HL-60/S4 (cell line): ENCODE results near the gene FUT8.
"Not testable (repeated sequence)": the region's sequence is repeated elsewhere in the genome, so short reads cannot be mapped to it uniquely, and the experiment has no call there.

Source experiments
- in situ Hi-C: fragments of 300-500 bp; cut with MboI; formaldehyde crosslinking; loops from 2 replicates; pipeline ENCODE4 v1.14.3; 2022; ENCODE audit warnings: low sequenced_read_pairs

FUT8 gene

DNA sequence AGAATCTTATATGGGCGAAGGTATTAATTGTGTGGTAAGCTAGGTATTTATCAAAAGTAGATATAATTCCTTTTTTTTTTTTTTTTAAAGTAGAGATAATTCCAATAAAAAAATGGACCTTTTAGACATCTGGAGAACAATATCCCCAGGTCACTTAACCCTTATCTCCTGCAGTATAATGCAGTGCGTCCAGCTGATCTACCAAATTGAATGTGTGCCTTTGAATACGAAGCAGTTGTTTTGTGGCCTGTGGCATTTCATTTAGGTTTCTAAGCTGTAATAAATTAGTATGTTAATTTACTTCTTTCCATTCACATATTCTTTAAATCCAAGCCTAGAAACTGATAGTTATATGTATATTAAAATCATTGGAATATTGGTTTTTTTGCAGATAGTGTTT, 3.1 kb downstream of the FUT8 start:
- in situ Hi-C loops: no loop called here

DNA sequence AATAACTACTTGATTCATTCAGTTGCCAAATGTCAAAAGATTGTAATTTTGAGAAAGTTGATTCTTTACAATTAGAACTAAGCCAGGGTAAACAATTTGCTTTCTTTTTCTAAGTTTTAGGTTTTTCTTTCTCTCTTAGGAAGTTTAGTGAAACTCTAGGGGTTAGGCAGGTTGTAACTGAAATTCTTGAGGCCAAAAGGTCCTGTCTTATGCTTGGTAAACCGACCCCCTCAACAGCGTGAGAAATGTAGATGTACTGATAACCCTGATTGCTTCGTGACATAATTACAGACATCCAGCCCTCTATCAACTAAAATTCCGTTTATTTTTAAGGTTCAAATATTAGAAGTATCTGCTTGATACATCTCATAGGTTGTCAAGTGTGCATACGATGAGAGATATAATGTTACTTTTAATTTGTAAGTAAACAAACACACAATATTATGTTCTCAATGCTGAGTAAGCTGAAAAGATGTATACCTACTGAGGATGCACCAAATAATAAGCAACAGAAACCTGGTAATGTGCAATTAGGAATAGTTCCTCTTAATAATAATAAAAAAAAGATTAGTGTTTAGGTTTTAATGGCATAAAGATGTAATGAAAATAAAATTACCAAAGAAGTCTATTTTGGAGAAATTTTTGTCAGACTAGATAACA, 7.2 kb downstream of the FUT8 start:
- in situ Hi-C loops: no loop called here

DNA sequence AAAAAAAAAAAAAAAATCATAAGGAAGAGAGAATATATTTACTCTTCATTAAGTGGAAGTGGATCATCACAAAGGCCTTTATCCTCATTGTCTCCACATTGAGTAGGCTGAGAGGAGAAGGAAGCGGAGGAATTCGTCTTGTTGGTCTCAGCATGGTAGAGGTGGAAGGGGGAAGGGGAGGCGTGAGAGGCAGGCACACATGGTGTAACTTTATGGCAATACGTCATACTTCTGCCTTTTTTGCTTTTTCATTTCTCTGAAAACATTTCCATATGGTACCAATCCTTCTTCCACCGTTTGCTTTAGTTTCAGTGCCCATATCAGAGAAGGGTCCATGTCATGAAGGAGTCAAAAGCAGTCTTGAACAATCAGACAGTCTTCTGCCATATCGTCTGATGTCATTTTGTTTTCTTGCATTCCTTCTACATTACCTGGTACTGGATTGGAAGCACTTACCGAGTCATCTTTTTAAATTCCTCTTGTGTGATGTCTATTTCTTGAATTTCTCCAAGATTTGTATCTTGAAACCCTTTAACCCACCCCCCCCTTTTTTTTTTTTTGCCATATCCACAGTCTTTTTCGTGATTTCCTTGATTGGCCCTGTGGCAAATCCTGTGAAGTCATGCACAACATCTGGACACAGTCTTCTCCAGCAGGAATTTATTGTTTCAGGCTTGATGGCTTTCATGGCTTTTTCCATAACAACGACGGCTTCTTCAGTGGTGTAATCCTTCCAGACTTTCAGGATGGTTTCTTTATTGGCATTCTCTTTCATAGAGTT, 8.9 kb downstream of the FUT8 start:
- in situ Hi-C loops: no loop called here

DNA sequence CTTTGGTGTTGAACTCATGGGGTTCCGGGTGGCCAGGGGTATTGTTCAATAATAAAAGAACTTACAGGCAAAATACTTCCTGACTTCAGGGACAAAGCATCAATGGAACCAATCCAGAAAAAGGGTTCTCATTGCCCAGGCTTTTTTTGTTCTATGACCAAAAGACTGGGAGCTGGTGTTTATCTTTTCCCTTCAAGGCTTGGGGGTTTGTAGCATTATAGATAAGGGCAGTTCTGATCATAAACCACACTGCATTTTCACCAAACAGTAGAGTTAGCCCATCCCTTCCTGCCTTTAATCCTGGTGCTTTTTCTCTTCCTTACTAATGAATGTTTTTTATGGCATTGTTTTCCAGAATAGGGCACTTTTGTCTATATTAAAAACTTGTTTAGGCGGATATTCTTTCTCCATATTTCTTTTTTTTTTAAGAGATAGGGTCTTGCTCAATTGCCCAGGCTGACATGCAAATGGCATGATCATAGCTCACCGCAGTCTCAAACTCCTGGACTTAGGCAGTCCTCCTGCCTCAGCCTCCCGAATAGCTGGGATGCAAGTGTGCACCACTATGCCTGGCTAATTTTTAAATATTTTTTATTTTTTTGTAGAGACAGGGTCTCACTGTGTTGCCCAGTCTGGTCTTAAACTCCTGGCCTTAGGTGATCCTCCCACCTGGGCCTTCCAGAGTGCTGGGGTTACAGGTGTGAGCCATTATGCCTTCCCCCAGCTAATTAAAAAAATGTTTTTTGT, 9.7 kb downstream of the FUT8 start:
- in situ Hi-C loops: no loop called here

DNA sequence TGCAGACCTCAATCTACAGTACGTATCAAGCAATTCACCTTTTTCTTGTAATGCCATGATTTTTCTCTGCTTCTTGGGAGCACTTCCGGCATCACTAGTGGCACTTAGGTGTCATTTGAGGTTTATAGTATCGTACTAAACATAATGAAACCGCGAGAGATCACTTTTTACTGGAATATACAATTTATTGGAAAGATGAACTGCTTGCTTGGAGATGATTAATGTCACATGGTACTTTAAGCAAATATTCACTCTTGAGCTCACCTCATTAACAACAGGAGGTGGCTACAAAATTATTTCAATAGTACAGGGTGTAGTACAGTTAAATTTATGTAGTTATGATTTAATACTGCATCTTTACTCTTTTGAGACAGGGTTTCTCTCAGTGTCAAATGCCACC, 11.5 kb downstream of the FUT8 start:
- in situ Hi-C loops: no loop called here

DNA sequence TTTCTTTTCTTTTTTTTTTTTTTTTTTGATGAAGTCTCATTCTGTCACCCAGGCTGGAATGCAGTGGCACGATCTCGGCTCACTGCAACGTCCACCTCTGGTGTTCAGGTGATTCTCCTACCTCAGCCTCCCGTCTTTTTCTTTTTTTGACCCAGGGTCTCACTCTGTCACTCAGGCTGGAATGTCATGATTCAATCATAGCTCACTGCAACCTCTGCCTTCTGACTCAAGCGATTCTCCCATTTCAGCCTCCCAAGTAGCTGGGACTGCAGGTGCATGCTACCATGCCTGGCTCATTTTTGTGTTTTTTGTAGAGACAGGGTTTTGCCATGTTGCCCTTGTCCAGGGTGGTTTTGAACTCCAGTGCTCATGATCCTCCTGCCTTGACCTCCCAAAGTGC, 12.0 kb downstream of the FUT8 start:
- in situ Hi-C loops: no loop called here

DNA sequence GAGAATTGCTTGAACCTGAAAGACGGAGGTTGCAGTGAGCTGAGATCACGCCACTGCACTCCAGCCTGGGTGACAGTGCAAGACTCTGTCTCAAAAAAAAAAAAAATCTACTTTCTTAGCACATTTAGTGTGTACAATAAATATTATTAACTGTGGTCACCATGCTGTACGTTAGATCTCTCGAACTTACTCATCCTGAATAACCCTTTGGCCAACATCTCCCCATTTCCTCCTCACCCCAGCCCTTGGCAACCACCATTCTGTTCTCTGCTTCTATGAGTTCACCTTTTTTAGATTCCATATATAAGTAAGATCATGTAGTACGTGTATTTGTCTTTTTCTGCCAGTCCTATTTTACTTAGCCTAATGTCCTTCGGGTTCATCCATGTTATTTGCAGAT, 13.4 kb downstream of the FUT8 start:
- in situ Hi-C loops: no loop called here

DNA sequence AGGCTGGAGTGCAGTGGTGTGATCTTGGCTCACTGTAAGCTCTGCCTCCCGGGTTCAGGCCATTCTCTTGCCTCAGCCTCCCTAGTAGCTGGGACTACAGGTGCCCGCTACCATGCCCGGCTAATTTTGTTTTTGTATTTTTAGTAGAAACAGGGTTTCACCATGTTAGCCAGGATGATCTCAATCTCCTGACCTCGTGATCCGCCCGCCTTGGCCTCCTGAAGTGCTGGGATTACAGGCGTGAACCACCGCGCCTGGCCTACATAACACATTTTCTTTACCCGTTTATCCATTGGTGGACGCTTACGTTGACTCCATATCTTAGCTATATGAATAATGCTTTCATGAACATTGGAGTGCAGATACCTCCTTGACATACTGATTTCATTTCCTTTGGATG, 14.4 kb downstream of the FUT8 start:
- in situ Hi-C loops: not testable (repeated sequence)

DNA sequence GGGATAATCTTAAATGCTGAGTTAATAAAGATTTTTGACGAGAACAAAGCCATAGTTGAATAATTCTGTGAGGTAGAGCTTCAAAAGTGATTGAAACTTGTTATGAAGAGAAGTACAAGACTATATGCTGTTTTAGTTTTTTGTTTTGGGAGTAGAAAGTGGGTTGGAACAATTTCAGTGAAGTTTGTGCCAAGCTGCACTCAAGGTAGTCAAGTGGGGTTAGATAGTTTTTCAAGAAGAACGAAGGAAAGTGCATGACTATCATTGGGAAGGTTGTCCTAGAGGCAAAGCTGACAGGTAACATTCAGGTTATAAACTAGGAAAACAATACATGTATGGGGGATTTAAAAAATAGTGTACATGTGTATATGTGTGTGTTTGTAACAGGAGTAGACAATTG, 16.2 kb downstream of the FUT8 start:
- in situ Hi-C loops: no loop called here

DNA sequence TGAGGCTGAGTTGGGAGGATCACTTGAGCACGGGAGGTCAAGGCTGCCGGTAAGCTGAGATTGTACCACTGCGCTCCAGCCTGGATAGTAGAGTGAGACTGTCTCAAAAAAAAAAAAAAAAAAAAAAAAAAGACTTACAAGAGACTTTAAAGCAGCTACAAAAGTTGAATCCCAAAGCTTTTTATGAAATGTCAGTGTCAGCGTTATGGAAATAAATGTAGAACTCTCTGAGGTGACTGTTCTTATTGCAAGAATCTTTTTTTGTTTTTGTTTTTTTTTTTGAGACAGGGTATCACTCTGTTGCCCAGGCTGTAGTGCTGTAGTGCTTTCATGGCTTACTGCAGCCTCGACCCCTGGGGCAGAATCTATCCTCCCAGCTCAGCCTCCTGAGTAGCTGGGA, 17.2 kb downstream of the FUT8 start:
- in situ Hi-C loops: no loop called here

DNA sequence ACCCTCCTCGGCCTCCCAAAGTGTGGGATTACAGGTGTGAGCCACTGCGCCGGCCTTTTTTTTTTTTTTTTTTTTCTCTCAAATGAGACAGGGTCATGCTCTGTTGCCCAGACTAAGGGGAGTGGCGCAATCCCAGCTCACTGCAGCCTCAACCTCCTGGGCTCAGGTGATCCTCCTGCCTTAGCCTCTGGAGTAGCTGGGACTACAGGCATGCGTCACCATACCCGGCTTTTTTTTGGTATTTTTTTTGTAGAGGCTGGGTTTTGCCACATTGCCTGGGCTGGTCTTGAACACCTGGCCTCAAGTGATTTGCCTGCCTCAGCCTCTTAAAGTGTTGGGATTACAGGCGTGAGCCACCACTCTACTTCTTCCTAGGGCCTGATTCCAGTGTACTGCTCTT, 18.7 kb downstream of the FUT8 start:
- in situ Hi-C loops: no loop called here

DNA sequence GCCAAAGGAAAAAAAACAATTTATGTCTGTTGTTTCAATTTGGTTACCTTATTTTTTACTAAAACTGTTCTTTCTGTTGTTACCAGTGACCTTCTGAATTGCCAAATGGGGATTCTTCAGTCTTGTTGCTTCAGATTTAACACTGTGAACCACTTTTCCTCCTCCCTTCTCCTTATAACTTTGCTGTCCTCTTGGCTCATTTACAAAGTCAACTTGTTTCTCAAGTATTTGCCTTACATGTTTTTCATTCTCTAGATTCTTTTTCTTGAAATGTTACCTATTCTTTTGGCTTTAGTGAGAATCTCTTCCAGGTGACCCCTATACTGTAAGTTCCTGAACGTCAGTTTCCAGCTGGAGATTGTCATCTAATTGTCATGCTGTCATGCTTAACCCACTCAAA, 19.4 kb downstream of the FUT8 start:
- in situ Hi-C loops: no loop called here

DNA sequence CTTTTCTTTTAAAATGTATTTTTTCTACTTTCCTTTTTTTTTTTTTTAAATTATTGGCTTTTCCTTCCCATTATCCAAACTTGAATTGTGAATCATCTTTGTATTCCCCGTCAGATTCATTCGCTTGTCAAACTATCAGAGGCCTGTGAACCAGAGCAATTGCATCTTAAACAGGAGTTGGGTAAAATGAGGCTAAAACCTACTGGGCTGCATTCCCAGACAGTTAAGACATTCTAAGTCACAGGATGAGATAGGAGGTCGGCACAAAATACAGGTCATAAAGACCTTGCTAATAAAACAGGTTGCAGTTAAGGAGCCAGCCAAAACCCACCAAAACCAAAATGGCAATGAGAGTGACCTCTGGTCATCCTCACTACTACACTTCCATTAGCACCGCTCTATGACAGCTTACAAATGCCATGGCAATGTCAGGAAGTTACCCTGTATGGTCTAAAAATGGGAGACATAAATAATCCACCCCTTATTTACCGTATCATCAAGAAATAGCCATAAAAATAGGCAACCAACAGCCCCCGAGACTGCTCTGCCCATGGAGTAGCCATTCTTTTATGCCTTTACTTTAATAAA, 19.9 kb downstream of the FUT8 start:
- in situ Hi-C loops: no loop called here

DNA sequence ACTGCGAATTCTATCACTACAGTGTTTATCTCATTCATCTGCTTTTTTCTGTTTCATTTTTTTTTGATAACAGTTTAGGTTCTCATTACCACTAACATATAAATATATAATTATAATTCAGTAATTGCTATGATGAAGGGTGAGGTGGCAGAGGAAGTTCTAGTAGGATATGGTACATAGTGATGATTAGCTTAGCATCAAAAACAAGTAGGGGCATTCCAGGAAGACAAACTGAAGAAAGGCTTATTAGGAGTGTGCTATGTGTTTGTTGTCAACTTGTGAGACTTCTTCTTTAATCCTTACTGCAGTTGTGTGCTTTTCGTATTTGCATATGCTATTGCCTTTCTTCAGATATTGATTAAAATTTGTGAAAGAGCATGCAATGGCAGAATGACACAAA, 20.6 kb downstream of the FUT8 start:
- in situ Hi-C loops: no loop called here

DNA sequence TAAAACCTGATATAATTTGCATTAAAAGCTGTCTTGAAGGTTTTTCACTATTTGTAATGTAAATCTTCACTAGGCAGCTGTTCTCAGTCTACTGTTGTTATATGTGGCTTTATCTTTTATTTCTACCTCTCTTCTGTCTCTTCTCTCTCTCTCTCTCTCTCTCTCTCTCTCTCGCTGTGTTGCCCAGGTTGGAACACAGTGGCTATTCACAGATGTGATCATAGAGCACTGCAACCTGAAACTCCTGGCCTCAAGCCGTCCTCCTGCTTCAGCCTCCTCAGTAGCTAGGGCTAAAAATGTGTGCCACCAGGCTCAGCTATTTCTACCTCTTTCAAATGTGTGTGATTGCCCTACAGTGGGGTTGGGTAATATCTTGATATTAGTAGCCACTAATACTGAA, 21.1 kb downstream of the FUT8 start:
- in situ Hi-C loops: no loop called here

DNA sequence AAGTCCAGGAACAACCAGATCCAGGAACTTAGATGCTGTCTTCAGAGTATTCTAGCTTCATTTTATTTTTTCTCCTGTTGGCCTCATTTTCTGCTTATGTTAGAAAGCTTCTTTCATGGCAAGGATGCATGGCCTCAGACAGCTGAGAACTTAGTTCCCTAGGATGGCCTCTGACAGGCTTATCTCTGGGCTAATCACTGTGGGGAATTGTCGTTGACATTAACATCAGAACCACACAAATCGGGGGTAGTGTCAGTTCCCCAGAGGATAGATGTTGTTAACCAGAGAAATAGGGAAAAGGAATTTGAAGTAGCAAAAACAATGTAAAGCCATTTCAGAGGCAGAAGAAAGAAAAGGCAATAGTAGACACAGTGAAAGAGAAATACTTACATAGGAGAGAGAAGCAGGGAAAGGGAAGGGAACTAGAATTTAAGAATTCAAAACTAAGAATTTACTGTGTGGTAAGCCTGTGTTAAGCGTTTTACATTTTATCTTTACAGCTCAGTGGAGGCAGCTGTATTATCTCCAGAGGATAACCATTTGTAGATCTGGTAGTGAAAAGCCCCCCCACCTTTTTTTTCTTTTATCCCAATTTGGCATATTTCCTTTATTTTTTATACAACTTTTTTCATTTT, 21.8 kb downstream of the FUT8 start:
- in situ Hi-C loops: no loop called here

DNA sequence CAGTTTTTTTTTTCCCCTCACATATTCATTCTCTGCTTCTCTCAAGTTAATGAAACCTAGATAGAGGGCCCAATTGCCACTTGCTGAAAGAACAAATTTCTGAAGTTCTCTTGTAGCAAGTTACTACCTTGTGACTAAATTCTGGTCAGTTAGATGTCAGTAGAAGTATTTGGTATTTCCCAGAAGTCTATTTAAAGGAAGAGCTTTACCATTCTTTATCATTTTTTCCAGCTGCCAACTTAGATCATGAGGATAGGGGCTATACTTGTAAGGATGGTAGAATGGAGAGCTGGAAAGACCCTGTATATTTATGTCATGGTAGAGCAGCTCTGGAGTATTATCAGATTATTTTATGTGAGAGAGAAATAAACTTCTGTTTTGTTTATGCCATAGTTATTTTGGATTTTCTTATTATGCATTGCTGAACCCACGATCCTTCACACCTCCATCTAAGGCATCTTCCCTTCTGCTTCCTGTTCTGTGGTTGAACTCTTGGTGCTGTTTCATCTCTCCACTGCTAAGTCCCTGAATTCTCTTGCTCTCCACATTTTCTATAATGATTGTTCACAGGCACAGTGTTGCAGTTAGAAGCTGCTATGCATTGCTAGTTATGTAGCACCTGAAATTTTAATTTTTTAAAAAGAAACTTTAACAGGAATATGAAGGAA, 25.9 kb downstream of the FUT8 start:
- in situ Hi-C loops: no loop called here

DNA sequence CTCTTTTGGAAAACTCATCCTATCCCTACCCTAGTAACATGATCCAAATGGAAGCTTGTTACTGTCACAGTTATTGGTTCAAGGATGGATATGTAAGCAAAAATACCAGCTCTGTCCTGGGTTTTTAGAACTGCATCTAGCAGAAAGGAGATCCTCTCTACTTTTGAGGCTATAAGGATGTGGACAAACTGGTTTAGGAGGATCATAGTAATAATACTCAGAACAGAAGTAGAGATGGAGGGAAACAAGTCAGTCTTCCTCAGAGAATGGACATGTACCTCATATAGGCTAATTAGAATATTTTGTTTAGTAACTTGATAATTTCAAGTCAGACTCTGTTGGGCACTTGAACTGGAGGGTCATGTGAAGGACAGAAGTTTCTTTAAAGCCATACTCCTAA, 26.6 kb downstream of the FUT8 start:
- in situ Hi-C loops: no loop called here

DNA sequence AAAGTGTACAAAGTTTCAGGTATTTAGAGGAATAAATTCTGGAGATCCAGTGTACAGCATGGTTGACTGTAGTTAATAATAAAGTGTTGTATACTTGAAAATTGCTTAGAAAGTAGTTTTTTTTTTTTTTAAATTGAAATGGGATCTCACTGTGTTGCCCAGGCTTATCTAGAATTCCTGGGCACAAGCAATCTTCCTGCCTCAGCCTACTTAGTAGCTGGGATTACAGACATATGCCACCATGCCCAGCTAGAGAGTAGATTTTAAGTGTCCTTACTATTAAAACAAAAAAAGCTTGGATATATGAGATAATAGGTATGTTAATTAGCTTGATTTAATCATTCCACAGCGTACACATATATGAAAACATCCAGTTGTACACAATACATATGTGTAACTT, 27.7 kb downstream of the FUT8 start:
- in situ Hi-C loops: no loop called here

DNA sequence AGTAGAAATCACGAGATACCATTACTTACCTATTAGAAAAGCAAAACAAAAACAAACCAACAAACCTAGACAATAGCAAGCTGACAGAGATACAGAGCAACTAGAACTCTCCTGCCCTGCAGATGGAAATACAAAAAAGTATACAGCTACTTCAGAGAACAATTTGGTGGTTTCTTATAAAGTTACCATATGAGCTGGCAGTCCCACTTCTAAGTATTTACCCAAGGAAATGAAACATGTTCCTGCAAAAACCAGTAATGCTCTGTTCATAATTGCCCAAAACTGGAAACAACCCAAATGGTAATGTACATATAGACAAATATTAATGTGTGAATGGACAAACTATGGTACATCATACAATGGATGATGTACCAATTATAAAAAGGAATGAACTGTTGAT, 31.7 kb downstream of the FUT8 start:
- in situ Hi-C loops: no loop called here

DNA sequence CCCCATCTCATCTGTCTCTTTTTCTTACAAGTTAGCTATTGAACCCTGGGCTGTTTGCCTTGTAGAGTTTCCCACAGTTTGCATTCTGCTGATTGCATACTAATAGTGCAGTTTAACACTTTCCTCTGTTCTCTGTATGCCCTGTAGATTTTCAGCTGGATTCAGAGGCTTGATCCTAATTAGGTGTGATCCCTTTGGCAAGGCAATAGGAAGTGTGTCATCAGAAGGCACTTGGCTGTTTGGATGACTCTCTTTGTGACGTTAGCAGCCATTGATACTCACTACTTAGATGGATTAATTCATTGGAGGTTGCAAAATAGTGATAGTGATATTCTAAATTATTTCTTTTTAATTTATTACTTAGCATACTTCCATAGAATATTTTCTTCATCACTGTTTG, 33.6 kb downstream of the FUT8 start:
- in situ Hi-C loops: no loop called here
